Left lung (tissue), 10 donors: ENCODE measurements around the gene GPAM. TPM values are rescaled to one million over a fixed set of nuclear protein-coding genes. Genes with fewer than 3 reads are reported as not detected.

ENCODE experiments used
- ATAC-seq: fragments of 200-7000 bp; cut with Tn5 transposase; one replicate; pipeline ENCODE4 v1.9.1; 2020; ENCODE audit warnings: moderate library complexity
- DNase-seq, 4 donors: peaks; one replicate each; pipeline ENCODE4 v3.0.0-alpha.2; 2013 to 2020
- H3K27ac ChIP-seq, 2 donors: fragments of 200-600 bp; sonication (generic) in 1 of 2; one replicate each; pipeline versions ENCODE4 v1.5.0 to v1.8.0; 2020 to 2021
- H3K27me3 ChIP-seq, 2 donors: fragments of 200-600 bp; sonication (generic) in 1 of 2; one replicate each; pipeline versions ENCODE4 v1.5.0 to v1.8.0; 2020 to 2021
- H3K36me3 ChIP-seq, 2 donors: fragments of 200-600 bp; sonication (generic) in 1 of 2; one replicate each; pipeline versions ENCODE4 v1.5.0 to v1.8.0; 2020 to 2021
- H3K4me1 ChIP-seq, 2 donors: fragments of 200-600 bp; one replicate each; pipeline ENCODE4 v1.8.0; 2021
- H3K4me3 ChIP-seq, 2 donors: fragments of 200-600 bp; sonication (generic) in 1 of 2; one replicate each; pipeline versions ENCODE4 v1.5.0 to v1.8.0; 2020 to 2021; ENCODE audit warnings: mild to moderate bottlenecking in 1 of 2
- H3K9me3 ChIP-seq, 2 donors: fragments of 200-600 bp; sonication (generic) in 1 of 2; one replicate each; pipeline versions ENCODE4 v1.5.0 to v1.8.0; 2020 to 2021
- CTCF ChIP-seq, 2 donors: fragments of 200-600 bp; sonication (generic) in 1 of 2; IDR thresholded peaks; one replicate each; pipeline versions ENCODE4 v1.5.0 to v1.8.0; 2021; ENCODE audit warnings: antibody characterized with exemption in 2 of 2
- intact Hi-C, 2 donors: fragments of 100-400 bp; cut with DNase I; formaldehyde crosslinking; loops; one replicate each; pipeline versions ENCODE4 v1.11.2 to v1.14.2; 2022
- polyA plus RNA-seq, 6 donors: library from polyadenylated mRNA; unstranded; fragments of 120-200 nt; gene quantifications; one replicate each; pipeline ENCODE4 v1.2.1, GENCODE V29; 2013; ENCODE audit not compliant: insufficient read length in 6 of 6
- total RNA-seq, 2 donors: library from RNA; stranded (reverse); fragmentation: NEBNext Ultra II Directional; extraction: Animal tissue kit (Norgen Biotek cat#: 25700); gene quantifications; one replicate each; pipeline ENCODE4 v1.2.1, GENCODE V29; 2021
- donor health status: DM: no; HTN: yes; CAD: no.
- donor health status: DM: no; HTN: no; CAD: no.

The GPAM gene
- total and polyA plus RNA-seq, 8 donors: 11.2 to 19.0 (median 17.0) TPM

- Histone ChIP-seq H3K27me3 (peaks cover 0 to 62% of the 10 kb centered on the region in 2 donors), H3K4me3 (no peak overlapping the region), H3K27ac (no peak overlapping the region), H3K9me3 (peaks cover 0 to 8% of the 10 kb centered on the region in 2 donors), H3K4me1 (no peaks in the 10 kb centered on the region), H3K36me3 (no peaks in the 10 kb centered on the region)
- DNase-seq: no peak
- intact Hi-C loops: no loop called here
- ATAC-seq: peak; percentile 82
- TF ChIP-seq CTCF (IDR thresholded peaks at IDR 0.05): no peak
Measured at GRCh38 chr10:112215342-112215774, 31.8 kb upstream of the GPAM start.

- Histone ChIP-seq H3K27ac (no peak overlapping the region), H3K4me1 (no peaks in the 10 kb centered on the region), H3K9me3 (peaks cover 0 to 2% of the 10 kb centered on the region in 2 donors), H3K4me3 (no peak overlapping the region), H3K27me3 (peaks cover 0 to 59% of the 10 kb centered on the region in 2 donors), H3K36me3 (no peaks in the 10 kb centered on the region)
- ATAC-seq (no peak), DNase-seq (no peak)
- TF ChIP-seq CTCF (IDR thresholded peaks at IDR 0.05): no peak
- intact Hi-C loops: no loop called here
Measured at GRCh38 chr10:112214298-112214926, 30.8 kb upstream of the GPAM start.

GRCh38 chr10:112213836-112214235, 30.3 kb upstream of the GPAM start:
- no peak for TF ChIP-seq CTCF (IDR thresholded peaks at IDR 0.05)
- Histone ChIP-seq H3K27ac (no peak overlapping the region), H3K4me1 (no peaks in the 10 kb centered on the region), H3K9me3 (no peaks in the 10 kb centered on the region), H3K4me3 (no peak overlapping the region), H3K36me3 (no peaks in the 10 kb centered on the region), H3K27me3 (peaks cover 0 to 56% of the 10 kb centered on the region in 2 donors)
- intact Hi-C loops: no loop called here
- DNase-seq (no peak), ATAC-seq (no peak)

- no peak overlapping the region for H3K27ac ChIP-seq
- H3K4me3 ChIP-seq: no peak overlapping the region
- ATAC-seq (no peak), DNase-seq (no peak)
- H3K27me3 ChIP-seq: peaks cover 0 to 51% of the 10 kb centered on the region in 2 donors
- no peaks in the 10 kb centered on the region for H3K36me3 ChIP-seq
- H3K4me1 ChIP-seq: no peaks in the 10 kb centered on the region
- intact Hi-C loops: no loop called here
- TF ChIP-seq CTCF (IDR thresholded peaks at IDR 0.05): no peak
- H3K9me3 ChIP-seq: no peaks in the 10 kb centered on the region
Measured at GRCh38 chr10:112213098-112213823, 29.7 kb upstream of the GPAM start.

GRCh38 chr10:112210666-112211065, 27.1 kb upstream of the GPAM start:
- intact Hi-C loops: no loop called here
- DNase-seq (no peak), ATAC-seq (no peak)
- Histone ChIP-seq H3K27me3 (peaks cover 0 to 26% of the 10 kb centered on the region in 2 donors), H3K9me3 (no peaks in the 10 kb centered on the region), H3K36me3 (no peaks in the 10 kb centered on the region), H3K4me3 (no peak overlapping the region), H3K27ac (no peak overlapping the region), H3K4me1 (no peaks in the 10 kb centered on the region)
- TF ChIP-seq CTCF (IDR thresholded peaks at IDR 0.05): no peak
